Measurements from ENCODE around the gene ATXN1. TPM values are rescaled to one million over a fixed set of nuclear protein-coding genes. Genes with fewer than 3 reads are reported as not detected.
A peak's percentile ranks its signal among the peaks of the same experiment; 100 is the strongest.

ATXN1 gene
- total RNA-seq, 1 experiment from 2014 or later = 27.0 TPM

DNA sequence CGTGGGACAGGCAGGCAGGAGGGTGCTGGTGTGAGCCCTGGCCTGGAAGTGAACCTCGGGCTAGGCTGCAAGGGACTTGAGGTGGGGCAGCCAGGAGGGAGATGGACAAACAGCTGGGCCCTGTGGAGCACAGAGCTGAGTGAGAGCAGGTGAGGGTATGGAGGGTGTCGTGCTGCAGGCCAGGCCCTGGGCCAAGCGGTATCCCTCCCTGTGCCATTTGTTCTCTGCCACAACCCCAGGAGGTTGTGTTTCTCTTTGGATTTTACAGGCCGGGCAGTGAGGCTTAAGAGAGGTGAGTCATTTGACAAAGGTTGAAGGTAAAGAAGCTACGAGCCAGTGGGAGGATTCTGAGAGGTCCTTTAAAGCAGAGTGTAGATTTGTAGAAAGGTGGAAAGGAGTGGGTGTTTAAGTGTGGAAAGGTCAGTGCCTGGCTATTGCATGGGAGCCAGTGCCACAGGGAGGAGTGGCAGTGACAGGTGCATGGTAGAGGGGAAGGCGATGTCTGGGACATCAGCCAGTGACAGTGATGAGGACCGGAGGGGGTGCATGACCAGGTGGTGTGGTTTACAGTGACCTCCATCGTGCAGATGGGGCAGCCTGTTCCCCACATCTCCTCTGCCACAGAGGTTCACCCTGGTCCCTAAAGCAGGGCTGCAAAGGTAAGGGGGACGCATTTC, 483.1 kb downstream of the ATXN1 start:
- no TSS peak for BruUV-seq (replicated peaks)
- no peak for TF ChIP-seq EZH2 (IDR thresholded peaks at IDR 0.05; ENCODE audit: low read length, unreplicated experiment)
- TF ChIP-seq EZH2phosphoT487 (IDR thresholded peaks at IDR 0.05; ENCODE audit: borderline replicate concordance, low read length) = no peak
- TF ChIP-seq, protein P1, sequence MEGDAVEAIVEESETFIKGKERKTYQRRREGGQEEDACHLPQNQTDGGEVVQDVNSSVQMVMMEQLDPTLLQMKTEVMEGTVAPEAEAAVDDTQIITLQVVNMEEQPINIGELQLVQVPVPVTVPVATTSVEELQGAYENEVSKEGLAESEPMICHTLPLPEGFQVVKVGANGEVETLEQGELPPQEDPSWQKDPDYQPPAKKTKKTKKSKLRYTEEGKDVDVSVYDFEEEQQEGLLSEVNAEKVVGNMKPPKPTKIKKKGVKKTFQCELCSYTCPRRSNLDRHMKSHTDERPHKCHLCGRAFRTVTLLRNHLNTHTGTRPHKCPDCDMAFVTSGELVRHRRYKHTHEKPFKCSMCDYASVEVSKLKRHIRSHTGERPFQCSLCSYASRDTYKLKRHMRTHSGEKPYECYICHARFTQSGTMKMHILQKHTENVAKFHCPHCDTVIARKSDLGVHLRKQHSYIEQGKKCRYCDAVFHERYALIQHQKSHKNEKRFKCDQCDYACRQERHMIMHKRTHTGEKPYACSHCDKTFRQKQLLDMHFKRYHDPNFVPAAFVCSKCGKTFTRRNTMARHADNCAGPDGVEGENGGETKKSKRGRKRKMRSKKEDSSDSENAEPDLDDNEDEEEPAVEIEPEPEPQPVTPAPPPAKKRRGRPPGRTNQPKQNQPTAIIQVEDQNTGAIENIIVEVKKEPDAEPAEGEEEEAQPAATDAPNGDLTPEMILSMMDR (conservative IDR thresholded peaks at IDR 0.05; ENCODE audit: low read depth, low read length) = no peak
- no peak overlapping the region for H2AFZ ChIP-seq (ENCODE audit: low read length)
- H3K9me2 ChIP-seq (replicated peaks; ENCODE audit: low read length) = no peaks in the 10 kb centered on the region
- no peaks in the 10 kb centered on the region for H3K9me3 ChIP-seq (ENCODE audit: low read length)
- H3K27ac ChIP-seq (ENCODE audit: low read length) = peak overlapping the region; percentile 53
- peaks cover 16% of the 10 kb centered on the region for H3K4me1 ChIP-seq (ENCODE audit: insufficient read depth, low read length)
- peak overlapping the region; percentile 78 for H3K4me2 ChIP-seq (ENCODE audit: low read length)
- H4K20me1 ChIP-seq (ENCODE audit: low read length) = no peaks in the 10 kb centered on the region
- ATAC-seq (peak; percentile 69), DNase-seq (peak; percentile 64)
- peak overlapping the region; percentile 6; the same call in 1 of the 2 replicates for H3K9ac ChIP-seq (ENCODE audit: low read length)
- H3K79me2 ChIP-seq (ENCODE audit: low read length) = no peaks in the 10 kb centered on the region
- H3K36me3 ChIP-seq (ENCODE audit: low read depth, low read length) = no peaks in the 10 kb centered on the region
- ChIA-PET CTCF (interaction anchor here (0.6 to 1.1 kb wide), 4 partner anchors 39 to 913 kb away, joined by 3 to 4 read pairs (median 4); no protein-coding TSS in a partner anchor), POLR2A (ENCODE audit: unreplicated experiment) (no interaction called here)
- no peaks in the 10 kb centered on the region for H3K27me3 ChIP-seq (ENCODE audit: low read length)
- no peaks in the 10 kb centered on the region for H3F3A ChIP-seq (ENCODE audit: low read length, unreplicated experiment)
- intact Hi-C loops (cut with micrococcal nuclease) = loop anchor here (10.0 kb wide), 2 partner anchors 53 to 143 kb away; no protein-coding TSS in a partner anchor
- H3K4me3 ChIP-seq (ENCODE audit: low read length) = no peak overlapping the region

DNA sequence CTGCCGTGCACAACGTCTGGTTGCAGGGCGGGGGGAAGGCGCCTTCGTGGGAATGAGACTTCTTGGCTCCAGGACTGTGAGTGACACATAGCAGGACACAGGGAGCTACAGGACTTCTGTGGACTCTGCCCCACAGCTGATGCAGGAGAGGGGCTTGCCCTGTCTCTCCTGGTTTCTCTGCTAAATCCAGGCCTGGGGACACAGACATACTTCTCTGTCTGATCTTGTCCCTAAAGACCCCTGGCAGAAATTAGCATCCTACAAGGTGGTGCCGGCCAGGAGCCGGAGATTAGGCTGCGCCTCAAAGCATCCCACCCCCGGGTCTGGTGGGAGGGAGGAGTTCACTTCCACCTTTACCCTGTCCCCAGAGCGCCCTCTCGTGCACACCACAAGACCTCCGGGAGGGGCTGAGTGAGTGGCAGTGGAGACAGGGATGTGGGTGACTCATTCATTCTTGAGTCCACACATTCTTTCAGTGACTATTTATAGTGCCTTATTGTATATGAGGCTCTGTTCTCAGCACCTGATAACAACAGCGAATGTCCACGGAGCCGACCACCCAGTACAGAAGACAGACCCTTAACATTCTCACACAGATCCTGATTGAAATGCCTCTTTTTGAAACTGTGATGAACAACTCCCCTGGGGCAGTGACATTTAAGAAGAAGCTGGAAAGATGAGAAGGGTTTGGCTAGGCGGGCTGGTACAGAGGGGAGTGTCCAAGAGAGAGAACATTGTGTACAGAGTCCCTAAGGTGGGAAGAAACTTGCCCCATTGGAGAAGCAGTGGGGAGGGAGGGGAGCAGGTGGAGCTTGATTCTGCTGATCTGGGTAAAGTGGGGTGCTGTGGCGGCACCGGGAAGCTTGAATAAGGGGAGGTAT, 483.9 kb downstream of the ATXN1 start:
- Histone ChIP-seq H3K9ac (ENCODE audit: low read length) (peak overlapping the region; percentile 6; the same call in 1 of the 2 replicates), H3K79me2 (ENCODE audit: low read length) (no peaks in the 10 kb centered on the region), H3F3A (ENCODE audit: low read length, unreplicated experiment) (no peaks in the 10 kb centered on the region), H4K20me1 (ENCODE audit: low read length) (no peaks in the 10 kb centered on the region), H3K4me1 (ENCODE audit: insufficient read depth, low read length) (peaks cover 18% of the 10 kb centered on the region), H3K36me3 (ENCODE audit: low read depth, low read length) (no peaks in the 10 kb centered on the region), H3K27me3 (ENCODE audit: low read length) (no peaks in the 10 kb centered on the region), H2AFZ (ENCODE audit: low read length) (no peak overlapping the region), H3K27ac (ENCODE audit: low read length) (peak overlapping the region; percentile 53), H3K4me3 (ENCODE audit: low read length) (peak overlapping the region; percentile 37; the same call in 1 of the 2 replicates), H3K4me2 (ENCODE audit: low read length) (peak overlapping the region; percentile 78), H3K9me2 (replicated peaks; ENCODE audit: low read length) (no peaks in the 10 kb centered on the region), H3K9me3 (ENCODE audit: low read length) (no peaks in the 10 kb centered on the region)
- no TSS peak for BruUV-seq (replicated peaks)
- TF ChIP-seq EZH2phosphoT487 (IDR thresholded peaks at IDR 0.05; ENCODE audit: borderline replicate concordance, low read length) (no peak), EZH2 (IDR thresholded peaks at IDR 0.05; ENCODE audit: low read length, unreplicated experiment) (no peak)
- TF ChIP-seq, protein P1 (conservative IDR thresholded peaks at IDR 0.05; ENCODE audit: low read depth, low read length) = peak; percentile 92
- ATAC-seq (peak; percentile 98), DNase-seq (peak; percentile 96)
- intact Hi-C loops (cut with micrococcal nuclease) = loop anchor here (1.0 to 10.0 kb wide), 3 partner anchors 38 to 143 kb away; no protein-coding TSS in a partner anchor
- ChIA-PET POLR2A (ENCODE audit: unreplicated experiment) (no interaction called here), CTCF (interaction anchor here (0.6 to 1.1 kb wide), 4 partner anchors 38 to 912 kb away, joined by 3 to 4 read pairs (median 4); no protein-coding TSS in a partner anchor)

Data from PC-3 (cell line).